Measurements from ENCODE around the gene TRIM41.

DNA sequence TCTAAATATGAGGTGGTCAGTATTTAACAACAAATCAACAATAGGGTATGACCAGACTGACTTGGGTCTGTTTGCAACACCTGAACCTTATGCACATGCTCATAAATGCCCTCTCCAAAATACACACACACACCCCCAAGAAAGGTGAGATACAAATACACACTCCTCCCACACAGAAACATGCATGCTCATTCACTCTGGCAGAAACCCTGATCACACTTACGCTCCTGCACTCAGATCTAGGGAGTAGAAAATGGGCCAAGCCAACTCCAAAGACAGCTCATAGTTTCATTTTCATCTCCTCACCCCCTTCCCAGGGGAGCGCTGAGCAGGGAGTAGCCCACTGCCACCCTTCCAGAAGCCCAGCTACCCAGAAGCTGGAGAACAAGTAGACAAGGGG, 29.4 kb upstream of the TRIM41 start:
- TF ChIP-seq, protein P1, sequence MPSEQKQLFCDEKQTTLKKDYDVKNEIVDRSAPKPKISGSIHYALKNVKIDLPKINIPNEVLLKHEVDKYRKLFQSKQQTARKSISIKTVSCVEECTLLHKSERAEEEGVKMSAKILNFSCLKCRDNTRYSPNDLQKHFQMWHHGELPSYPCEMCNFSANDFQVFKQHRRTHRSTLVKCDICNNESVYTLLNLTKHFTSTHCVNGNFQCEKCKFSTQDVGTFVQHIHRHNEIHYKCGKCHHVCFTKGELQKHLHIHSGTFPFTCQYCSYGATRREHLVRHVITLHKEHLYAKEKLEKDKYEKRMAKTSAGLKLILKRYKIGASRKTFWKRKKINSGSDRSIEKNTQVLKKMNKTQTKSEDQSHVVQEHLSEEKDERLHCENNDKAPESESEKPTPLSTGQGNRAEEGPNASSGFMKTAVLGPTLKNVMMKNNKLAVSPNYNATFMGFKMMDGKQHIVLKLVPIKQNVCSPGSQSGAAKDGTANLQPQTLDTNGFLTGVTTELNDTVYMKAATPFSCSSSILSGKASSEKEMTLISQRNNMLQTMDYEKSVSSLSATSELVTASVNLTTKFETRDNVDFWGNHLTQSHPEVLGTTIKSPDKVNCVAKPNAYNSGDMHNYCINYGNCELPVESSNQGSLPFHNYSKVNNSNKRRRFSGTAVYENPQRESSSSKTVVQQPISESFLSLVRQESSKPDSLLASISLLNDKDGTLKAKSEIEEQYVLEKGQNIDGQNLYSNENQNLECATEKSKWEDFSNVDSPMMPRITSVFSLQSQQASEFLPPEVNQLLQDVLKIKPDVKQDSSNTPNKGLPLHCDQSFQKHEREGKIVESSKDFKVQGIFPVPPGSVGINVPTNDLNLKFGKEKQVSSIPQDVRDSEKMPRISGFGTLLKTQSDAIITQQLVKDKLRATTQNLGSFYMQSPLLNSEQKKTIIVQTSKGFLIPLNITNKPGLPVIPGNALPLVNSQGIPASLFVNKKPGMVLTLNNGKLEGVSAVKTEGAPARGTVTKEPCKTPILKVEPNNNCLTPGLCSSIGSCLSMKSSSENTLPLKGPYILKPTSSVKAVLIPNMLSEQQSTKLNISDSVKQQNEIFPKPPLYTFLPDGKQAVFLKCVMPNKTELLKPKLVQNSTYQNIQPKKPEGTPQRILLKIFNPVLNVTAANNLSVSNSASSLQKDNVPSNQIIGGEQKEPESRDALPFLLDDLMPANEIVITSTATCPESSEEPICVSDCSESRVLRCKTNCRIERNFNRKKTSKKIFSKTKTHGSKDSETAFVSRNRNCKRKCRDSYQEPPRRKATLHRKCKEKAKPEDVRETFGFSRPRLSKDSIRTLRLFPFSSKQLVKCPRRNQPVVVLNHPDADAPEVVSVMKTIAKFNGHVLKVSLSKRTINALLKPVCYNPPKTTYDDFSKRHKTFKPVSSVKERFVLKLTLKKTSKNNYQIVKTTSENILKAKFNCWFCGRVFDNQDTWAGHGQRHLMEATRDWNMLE (tag by site-specific recombination; conservative IDR thresholded peaks at IDR 0.05; ENCODE audit: low read depth), result no peak
- TF ChIP-seq SP3 (tag by site-specific recombination; IDR thresholded peaks at IDR 0.05) (no peak), ZNF423 (tag by site-specific recombination; IDR thresholded peaks at IDR 0.05) (no peak), MYNN (tag by site-specific recombination; IDR thresholded peaks at IDR 0.05; ENCODE audit: borderline replicate concordance) (no peak), YY1 (tag by site-specific recombination; IDR thresholded peaks at IDR 0.05) (no peak), ZNF530 (tag by site-specific recombination; IDR thresholded peaks at IDR 0.05; ENCODE audit: low read depth) (no peak), ZNF768 (tag by site-specific recombination; IDR thresholded peaks at IDR 0.05) (no peak), ZNF292 (tag by site-specific recombination; IDR thresholded peaks at IDR 0.05; ENCODE audit: borderline replicate concordance, low read depth) (no peak), ZNF24 (tag by site-specific recombination; IDR thresholded peaks at IDR 0.05) (no peak)
- TF ChIP-seq, protein P2, sequence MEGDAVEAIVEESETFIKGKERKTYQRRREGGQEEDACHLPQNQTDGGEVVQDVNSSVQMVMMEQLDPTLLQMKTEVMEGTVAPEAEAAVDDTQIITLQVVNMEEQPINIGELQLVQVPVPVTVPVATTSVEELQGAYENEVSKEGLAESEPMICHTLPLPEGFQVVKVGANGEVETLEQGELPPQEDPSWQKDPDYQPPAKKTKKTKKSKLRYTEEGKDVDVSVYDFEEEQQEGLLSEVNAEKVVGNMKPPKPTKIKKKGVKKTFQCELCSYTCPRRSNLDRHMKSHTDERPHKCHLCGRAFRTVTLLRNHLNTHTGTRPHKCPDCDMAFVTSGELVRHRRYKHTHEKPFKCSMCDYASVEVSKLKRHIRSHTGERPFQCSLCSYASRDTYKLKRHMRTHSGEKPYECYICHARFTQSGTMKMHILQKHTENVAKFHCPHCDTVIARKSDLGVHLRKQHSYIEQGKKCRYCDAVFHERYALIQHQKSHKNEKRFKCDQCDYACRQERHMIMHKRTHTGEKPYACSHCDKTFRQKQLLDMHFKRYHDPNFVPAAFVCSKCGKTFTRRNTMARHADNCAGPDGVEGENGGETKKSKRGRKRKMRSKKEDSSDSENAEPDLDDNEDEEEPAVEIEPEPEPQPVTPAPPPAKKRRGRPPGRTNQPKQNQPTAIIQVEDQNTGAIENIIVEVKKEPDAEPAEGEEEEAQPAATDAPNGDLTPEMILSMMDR (tag by site-specific recombination; IDR thresholded peaks at IDR 0.05), result no peak
- TF ChIP-seq, protein P3, sequence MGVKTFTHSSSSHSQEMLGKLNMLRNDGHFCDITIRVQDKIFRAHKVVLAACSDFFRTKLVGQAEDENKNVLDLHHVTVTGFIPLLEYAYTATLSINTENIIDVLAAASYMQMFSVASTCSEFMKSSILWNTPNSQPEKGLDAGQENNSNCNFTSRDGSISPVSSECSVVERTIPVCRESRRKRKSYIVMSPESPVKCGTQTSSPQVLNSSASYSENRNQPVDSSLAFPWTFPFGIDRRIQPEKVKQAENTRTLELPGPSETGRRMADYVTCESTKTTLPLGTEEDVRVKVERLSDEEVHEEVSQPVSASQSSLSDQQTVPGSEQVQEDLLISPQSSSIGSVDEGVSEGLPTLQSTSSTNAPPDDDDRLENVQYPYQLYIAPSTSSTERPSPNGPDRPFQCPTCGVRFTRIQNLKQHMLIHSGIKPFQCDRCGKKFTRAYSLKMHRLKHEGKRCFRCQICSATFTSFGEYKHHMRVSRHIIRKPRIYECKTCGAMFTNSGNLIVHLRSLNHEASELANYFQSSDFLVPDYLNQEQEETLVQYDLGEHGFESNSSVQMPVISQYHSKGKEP (tag by site-specific recombination; IDR thresholded peaks at IDR 0.05), result no peak
- TF ChIP-seq, protein P4, sequence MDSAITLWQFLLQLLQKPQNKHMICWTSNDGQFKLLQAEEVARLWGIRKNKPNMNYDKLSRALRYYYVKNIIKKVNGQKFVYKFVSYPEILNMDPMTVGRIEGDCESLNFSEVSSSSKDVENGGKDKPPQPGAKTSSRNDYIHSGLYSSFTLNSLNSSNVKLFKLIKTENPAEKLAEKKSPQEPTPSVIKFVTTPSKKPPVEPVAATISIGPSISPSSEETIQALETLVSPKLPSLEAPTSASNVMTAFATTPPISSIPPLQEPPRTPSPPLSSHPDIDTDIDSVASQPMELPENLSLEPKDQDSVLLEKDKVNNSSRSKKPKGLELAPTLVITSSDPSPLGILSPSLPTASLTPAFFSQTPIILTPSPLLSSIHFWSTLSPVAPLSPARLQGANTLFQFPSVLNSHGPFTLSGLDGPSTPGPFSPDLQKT (IDR thresholded peaks at IDR 0.05; ENCODE audit: borderline replicate concordance, low read depth, low read length), result no peak
- TF ChIP-seq, protein P5, sequence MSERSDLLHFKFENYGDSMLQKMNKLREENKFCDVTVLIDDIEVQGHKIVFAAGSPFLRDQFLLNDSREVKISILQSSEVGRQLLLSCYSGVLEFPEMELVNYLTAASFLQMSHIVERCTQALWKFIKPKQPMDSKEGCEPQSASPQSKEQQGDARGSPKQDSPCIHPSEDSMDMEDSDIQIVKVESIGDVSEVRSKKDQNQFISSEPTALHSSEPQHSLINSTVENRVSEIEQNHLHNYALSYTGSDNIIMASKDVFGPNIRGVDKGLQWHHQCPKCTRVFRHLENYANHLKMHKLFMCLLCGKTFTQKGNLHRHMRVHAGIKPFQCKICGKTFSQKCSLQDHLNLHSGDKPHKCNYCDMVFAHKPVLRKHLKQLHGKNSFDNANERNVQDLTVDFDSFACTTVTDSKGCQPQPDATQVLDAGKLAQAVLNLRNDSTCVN (tag by site-specific recombination; optimal IDR thresholded peaks at IDR 0.05), result no peak
